CD4-positive, alpha-beta T cell (primary cell): ENCODE measurements around the gene PRDM16. TPM values are rescaled to one million over a fixed set of nuclear protein-coding genes. Genes with fewer than 3 reads are reported as not detected.

ENCODE experiments used
- ATAC-seq: fragments of 200-7000 bp; cut with Tn5 transposase; one replicate; pipeline ENCODE4 v1.10.0; 2022; ENCODE audit warnings: mild to moderate bottlenecking; ENCODE audit not compliant: poor library complexity
- CTCF ChIA-PET: fragments of 350-600 bp; sonication (Branson Sonifier 250); formaldehyde crosslinking; loops from one replicate; lab custom pipeline; 2021; ENCODE audit warnings: antibody characterized with exemption, inconsistent platforms; lab: Charles Lee
- POLR2A ChIA-PET: fragments of 350-600 bp; sonication (Branson Sonifier 250); formaldehyde crosslinking; loops from one replicate; lab custom pipeline; 2021; ENCODE audit warnings: antibody characterized with exemption, inconsistent platforms; lab: Charles Lee
- DNase-seq, 14 experiments: peaks; one replicate each; pipeline ENCODE4 v3.0.0-alpha.2; 2013 to 2020; ENCODE audit warnings: mixed read lengths in 2 of 14
- H3K27ac ChIP-seq, 2 donors: one replicate each; pipeline versions ENCODE4 v1.5.1 to v1.7.0; 2013; ENCODE audit warnings: low read length in 2 of 2, low read depth in 1 of 2, mild to moderate bottlenecking in 1 of 2
- H3K27me3 ChIP-seq, 2 experiments: 1 replicate in 1 of 2; 2 replicates in 1 of 2; pipeline versions ENCODE4 v1.6.1 to v1.7.0; 2013; ENCODE audit warnings: low read length in 2 of 2, control low read depth in 1 of 2, mild to moderate bottlenecking in 1 of 2, moderate library complexity in 1 of 2; ENCODE audit not compliant: insufficient read depth in 2 of 2, control insufficient read depth in 1 of 2
- H3K36me3 ChIP-seq: one replicate; pipeline ENCODE4 v1.6.1; 2013; ENCODE audit warnings: low read length, control low read depth; ENCODE audit not compliant: insufficient read depth
- H3K4me1 ChIP-seq: one replicate; pipeline ENCODE4 v1.6.1; 2013; ENCODE audit warnings: low read length, control low read depth; ENCODE audit not compliant: insufficient read depth
- H3K4me3 ChIP-seq: one replicate; pipeline ENCODE4 v1.5.1; 2013; ENCODE audit warnings: mild to moderate bottlenecking, low read length, moderate library complexity
- H3K9me3 ChIP-seq, 2 experiments: 1 replicate in 1 of 2; 2 replicates in 1 of 2; pipeline versions ENCODE4 v1.6.1 to v1.7.0; 2013; ENCODE audit warnings: low read length in 2 of 2, mild to moderate bottlenecking in 2 of 2, control low read depth in 1 of 2, moderate library complexity in 1 of 2; ENCODE audit not compliant: control insufficient read depth in 1 of 2, insufficient read depth in 1 of 2
- H3K27ac Mint-ChIP-seq: one replicate; pipeline ENCODE4 v1.8.0; 2020; ENCODE audit warnings: mixed read lengths
- H3K27me3 Mint-ChIP-seq: one replicate; pipeline ENCODE4 v1.8.0; 2021; ENCODE audit warnings: mixed read lengths
- H3K36me3 Mint-ChIP-seq: one replicate; pipeline ENCODE4 v1.8.0; 2021; ENCODE audit warnings: low read depth, mixed read lengths
- H3K4me1 Mint-ChIP-seq: one replicate; pipeline ENCODE4 v1.8.0; 2021; ENCODE audit warnings: low read depth, mixed read lengths
- H3K4me3 Mint-ChIP-seq: one replicate; pipeline ENCODE4 v1.8.0; 2020; ENCODE audit warnings: mild to moderate bottlenecking, mixed read lengths
- H3K9me3 Mint-ChIP-seq: one replicate; pipeline ENCODE4 v1.8.0; 2020; ENCODE audit warnings: mixed read lengths
- intact Hi-C, 2 experiments: fragments of 100-400 bp; cut with DNase I in 1 of 2; cut with micrococcal nuclease in 1 of 2; formaldehyde crosslinking; loops; one replicate each; pipeline versions ENCODE4 v1.15.1 to v1.9.0; 2023 to 2025; cut with DNase I, micrococcal nuclease
- total RNA-seq, 174 experiments: library from RNA in 2 of 174; stranded (reverse) in 2 of 174; gene quantifications; one replicate each; pipeline ENCODE4 v1.2.3 and lab custom pipeline; 2021 to 2026
- TF ChIP-seq, protein P1 (sequence below): fragments of 200-600 bp; IDR thresholded peaks from one replicate; pipeline ENCODE4 v1.8.0; 2022; ENCODE audit warnings: antibody characterized with exemption, mild to moderate bottlenecking

PRDM16 gene
- total RNA-seq, 2 experiments from 2014 or later: not detected

DNA sequence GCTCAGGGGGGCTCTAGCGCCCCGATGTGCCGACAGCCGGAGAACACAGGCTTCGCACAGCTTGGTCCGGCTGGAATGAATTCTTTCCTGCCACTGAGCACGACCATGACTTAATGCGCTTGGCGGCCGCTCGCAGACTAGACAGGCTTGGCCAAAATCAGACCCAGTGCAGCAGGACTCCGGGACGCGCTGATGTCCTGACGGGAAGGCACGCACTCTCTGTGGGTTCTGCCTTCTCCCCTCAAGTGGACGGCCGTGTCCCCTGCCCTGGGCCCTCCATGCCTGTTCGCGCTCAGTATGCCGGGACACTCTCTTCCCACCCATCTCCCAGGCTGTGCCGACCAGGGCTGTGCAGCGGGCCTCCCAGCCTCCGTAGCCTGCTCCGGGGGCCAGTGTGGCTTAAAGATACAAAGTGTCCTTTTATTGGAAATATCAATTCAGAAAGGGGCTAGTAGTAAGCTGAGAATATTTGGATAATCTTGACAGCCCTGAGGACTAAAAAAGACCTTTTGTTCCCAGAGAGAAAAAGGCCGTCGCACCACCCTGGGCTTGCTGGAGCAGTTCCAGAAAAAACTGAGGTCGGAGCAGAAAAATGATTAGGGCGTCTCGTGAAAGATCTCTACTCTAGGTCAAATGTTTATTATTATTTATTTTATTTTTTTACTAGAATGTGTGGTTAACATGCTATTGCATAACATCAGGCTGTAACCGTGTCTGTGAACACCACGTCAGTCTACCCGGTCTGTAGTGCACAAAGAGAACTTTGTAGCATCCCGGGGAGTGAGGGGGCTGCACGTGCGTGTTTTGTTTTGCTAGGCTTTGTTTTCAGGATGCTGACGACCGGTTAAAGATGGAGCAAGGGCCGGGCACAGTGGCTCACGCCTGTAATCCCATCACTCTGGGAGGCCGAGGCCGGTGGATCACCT lies 297.4 kb downstream of the PRDM16 start:
- ATAC-seq: no peak
- ChIA-PET POLR2A (no interaction called here), CTCF (no interaction called here)
- H3K4me3 Mint-ChIP-seq: no peak overlapping the region
- no peak for DNase-seq
- H3K27me3 ChIP-seq: no peaks in the 10 kb centered on the region
- no peaks in the 10 kb centered on the region for H3K36me3 Mint-ChIP-seq
- intact Hi-C loops: no loop called here
- H3K36me3 ChIP-seq: no peaks in the 10 kb centered on the region
- no peak overlapping the region for H3K4me3 ChIP-seq
- TF ChIP-seq, protein P1, sequence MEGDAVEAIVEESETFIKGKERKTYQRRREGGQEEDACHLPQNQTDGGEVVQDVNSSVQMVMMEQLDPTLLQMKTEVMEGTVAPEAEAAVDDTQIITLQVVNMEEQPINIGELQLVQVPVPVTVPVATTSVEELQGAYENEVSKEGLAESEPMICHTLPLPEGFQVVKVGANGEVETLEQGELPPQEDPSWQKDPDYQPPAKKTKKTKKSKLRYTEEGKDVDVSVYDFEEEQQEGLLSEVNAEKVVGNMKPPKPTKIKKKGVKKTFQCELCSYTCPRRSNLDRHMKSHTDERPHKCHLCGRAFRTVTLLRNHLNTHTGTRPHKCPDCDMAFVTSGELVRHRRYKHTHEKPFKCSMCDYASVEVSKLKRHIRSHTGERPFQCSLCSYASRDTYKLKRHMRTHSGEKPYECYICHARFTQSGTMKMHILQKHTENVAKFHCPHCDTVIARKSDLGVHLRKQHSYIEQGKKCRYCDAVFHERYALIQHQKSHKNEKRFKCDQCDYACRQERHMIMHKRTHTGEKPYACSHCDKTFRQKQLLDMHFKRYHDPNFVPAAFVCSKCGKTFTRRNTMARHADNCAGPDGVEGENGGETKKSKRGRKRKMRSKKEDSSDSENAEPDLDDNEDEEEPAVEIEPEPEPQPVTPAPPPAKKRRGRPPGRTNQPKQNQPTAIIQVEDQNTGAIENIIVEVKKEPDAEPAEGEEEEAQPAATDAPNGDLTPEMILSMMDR: no peak
- no peaks in the 10 kb centered on the region for H3K9me3 ChIP-seq
- H3K9me3 Mint-ChIP-seq: no peaks in the 10 kb centered on the region
- no peak overlapping the region for H3K27ac ChIP-seq
- H3K4me1 Mint-ChIP-seq: no peaks in the 10 kb centered on the region
- H3K27me3 Mint-ChIP-seq: peaks cover 3% of the 10 kb centered on the region
- H3K27ac Mint-ChIP-seq: no peak overlapping the region
- H3K4me1 ChIP-seq: no peaks in the 10 kb centered on the region

GRCh38 chr1:3367376-3367775 lies 298.4 kb downstream of the PRDM16 start:
- TF ChIP-seq, protein P1: no peak
- Mint-ChIP-seq H3K4me1 (peaks cover 2% of the 10 kb centered on the region), H3K4me3 (no peak overlapping the region), H3K27me3 (no peaks in the 10 kb centered on the region), H3K36me3 (no peaks in the 10 kb centered on the region), H3K9me3 (no peaks in the 10 kb centered on the region), H3K27ac (no peak overlapping the region)
- CTCF ChIA-PET: no interaction called here
- DNase-seq (no peak), ATAC-seq (no peak)
- Histone ChIP-seq H3K4me1 (peaks cover 4% of the 10 kb centered on the region), H3K27me3 (no peaks in the 10 kb centered on the region), H3K36me3 (no peaks in the 10 kb centered on the region), H3K9me3 (no peaks in the 10 kb centered on the region), H3K27ac (no peak overlapping the region), H3K4me3 (no peak overlapping the region)
- POLR2A ChIA-PET: no interaction called here
- intact Hi-C loops: no loop called here

- H3K4me3 ChIP-seq: no peak overlapping the region
- H3K9me3 ChIP-seq: no peaks in the 10 kb centered on the region
- no peak for DNase-seq
- H3K27me3 Mint-ChIP-seq: no peaks in the 10 kb centered on the region
- no peak overlapping the region for H3K4me3 Mint-ChIP-seq
- H3K27ac ChIP-seq: no peak overlapping the region
- TF ChIP-seq, protein P1: no peak
- H3K4me1 ChIP-seq: peaks cover 10% of the 10 kb centered on the region
- no peak for ATAC-seq
- no peaks in the 10 kb centered on the region for H3K36me3 ChIP-seq
- POLR2A ChIA-PET: no interaction called here
- H3K27ac Mint-ChIP-seq: no peak overlapping the region
- intact Hi-C loops: no loop called here
- H3K4me1 Mint-ChIP-seq: peaks cover 9% of the 10 kb centered on the region
- no peaks in the 10 kb centered on the region for H3K36me3 Mint-ChIP-seq
- CTCF ChIA-PET: no interaction called here
- H3K9me3 Mint-ChIP-seq: no peaks in the 10 kb centered on the region
- no peaks in the 10 kb centered on the region for H3K27me3 ChIP-seq
Observed at GRCh38 chr1:3368059-3368458, 299.1 kb downstream of the PRDM16 start.
